HG02973 (cell line): ENCODE data around the gene TBCD.
"Not testable (repeated sequence)": the region's sequence is repeated elsewhere in the genome, so short reads cannot be mapped to it uniquely, and the experiment has no call there.

Source experiments
- ATAC-seq: cut with Tn5 transposase; IDR thresholded peaks from one replicate; pipeline ENCODE4 v1.9.1; 2021; ENCODE audit warnings: moderate library complexity; ENCODE audit not compliant: unreplicated experiment

The TBCD gene

DNA sequence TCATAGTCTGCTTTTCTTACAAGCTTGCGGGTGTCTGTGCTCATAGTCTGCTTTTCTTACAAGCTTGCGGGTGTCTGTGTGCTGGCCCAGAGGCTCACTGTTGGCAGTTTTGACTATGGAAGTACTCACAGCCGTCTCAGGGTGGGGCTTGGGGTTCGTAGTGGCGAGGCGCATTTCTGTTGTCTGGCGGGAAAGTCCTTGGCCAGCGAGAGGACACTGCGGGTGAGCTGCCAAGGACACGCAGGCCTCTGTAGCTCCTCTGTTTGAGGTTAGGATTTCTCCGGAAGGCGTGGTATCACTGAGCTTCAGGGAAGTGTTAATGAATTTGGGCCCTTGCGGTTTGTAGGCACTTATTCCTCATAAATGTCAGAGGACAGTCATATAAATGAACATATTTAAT lies 13.5 kb downstream of the TBCD start:
- ATAC-seq: no peak

- no peak for ATAC-seq
These were observed 15.3 kb downstream of the TBCD start for GRCh38 chr17:82767041-82767754.

DNA sequence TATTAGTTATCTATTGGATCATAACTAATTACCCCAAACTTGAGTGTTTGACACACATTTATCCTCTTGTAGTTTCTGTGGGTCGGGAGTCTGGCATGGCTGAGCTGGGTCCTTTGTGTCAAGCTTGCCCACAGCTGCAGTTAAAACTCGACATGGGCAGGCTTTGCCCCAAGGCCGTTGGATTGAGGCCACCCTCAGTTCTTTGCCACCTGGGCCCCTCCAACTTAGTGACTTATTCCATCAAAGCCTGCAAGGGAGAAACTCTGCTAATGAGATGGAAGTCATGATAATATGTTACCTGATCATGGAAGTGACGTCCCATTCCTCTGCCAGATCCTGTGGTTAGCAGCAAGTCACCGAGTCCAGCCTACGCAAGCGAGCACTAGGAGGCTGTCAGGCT lies 17.2 kb downstream of the TBCD start:
- ATAC-seq: no peak

DNA sequence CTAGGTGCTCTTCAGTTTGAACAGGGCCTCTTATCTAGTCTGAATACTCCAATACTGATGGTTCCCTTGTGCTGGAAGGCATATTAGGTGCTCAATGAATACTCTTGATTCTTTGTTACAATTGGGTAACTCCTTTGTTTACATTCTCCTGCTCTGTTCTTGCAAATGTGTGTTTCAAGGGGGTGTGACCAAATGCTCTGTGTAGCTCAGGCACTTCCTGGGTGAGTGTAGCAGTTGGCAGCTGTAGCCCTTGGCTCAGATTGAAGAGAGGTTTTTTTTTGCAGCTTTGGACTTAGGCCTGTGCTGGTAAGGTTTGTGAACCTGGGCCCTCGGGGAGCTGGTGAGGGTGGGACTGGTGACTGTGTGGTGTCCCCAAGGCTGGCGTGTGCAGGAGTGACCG lies 20.2 kb downstream of the TBCD start:
- no peak for ATAC-seq

- ATAC-seq: not testable (repeated sequence)
These were observed 22.6 kb downstream of the TBCD start for GRCh38 chr17:82774456-82774855.

GRCh38 chr17:82775001-82775823 lies 23.3 kb downstream of the TBCD start:
- no peak for ATAC-seq

DNA sequence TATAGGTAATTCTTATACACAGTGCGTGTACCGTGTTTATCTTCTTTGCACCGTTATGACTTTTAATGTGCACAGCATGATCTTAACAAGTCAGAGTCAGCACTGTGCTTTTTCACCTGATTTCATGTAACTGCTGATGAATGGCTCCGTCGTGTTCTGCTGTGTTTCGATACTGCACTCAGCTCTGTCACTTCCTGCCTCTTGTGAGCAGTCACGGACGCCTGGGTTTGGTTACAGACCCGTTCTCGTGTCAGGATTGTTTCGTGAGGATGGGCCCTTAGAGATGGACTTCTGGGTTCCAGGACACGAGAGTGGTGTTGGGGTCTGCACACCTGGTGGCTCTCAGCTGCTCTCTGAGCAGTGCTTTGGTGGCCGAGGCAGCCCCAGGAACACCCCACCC lies 24.6 kb downstream of the TBCD start:
- ATAC-seq: no peak

GRCh38 chr17:82777778-82778375 lies 26.0 kb downstream of the TBCD start:
- not testable (repeated sequence) for ATAC-seq

DNA sequence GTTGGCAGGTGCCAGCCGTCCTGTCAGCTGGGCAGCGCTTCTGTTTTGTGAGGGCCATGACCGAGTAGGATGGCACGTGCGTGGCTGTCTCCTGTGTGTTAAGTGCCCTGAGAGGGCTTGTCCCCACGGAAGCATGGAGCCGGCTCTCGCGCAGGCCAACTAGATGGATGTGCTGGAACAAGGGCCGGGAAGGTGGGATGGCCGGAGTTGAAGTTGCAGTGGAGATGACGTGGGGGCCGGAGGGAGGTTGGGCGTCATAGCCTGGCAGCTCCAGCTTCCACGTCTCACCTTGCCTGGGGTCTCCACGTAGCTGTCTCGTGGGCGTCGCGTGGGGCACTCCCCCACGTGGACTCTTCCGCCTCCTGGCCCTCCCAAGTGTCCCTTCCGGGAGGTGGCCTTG lies 27.7 kb downstream of the TBCD start:
- ATAC-seq: no peak

- ATAC-seq: no peak
These were observed 28.3 kb downstream of the TBCD start for GRCh38 chr17:82780195-82780594.

DNA sequence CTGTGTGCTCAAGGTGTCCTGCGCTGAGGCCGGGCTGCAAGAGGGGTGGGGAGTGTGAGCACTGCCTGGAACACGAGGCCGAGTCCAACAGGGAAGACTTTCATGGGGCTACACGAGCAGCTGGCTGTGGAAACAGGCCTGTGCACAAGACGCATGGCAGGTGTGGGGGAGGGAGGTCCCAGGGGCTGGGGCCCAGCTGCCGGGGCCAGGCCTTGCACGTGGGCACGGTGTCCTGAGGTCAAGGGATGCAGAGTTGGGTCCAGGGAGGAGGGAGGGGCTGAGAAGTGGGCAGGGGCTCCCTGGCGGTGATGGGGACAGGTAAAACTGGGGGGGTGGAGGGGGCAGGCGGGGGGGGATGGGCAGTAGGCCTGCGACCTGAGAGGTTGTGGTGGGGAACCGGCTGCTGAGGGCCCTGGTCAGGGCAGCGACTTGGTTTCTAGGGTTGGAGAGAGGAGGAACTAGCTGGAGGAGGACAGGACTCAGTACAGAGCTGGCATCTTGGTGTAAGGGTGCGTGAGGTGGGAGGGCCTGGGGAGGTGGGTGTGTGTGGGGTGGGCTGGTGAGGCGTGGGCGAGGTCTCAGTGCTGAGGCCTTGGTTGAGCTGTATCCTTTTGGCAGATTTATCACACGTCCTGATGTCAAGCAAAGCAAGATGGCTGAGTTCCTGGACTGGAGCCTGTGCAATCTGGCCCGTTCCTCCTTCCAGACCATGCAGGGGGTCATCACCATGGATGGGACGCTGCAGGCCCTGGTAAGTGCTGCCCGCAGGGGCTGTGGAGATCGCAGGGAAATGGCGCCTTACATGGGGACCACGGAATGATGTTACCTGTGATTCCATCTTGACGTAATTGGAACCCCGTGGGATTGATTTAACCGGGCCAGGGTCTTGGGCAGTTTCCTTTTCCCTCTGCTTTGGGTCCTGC lies 29.4 kb downstream of the TBCD start:
- ATAC-seq: no peak

DNA sequence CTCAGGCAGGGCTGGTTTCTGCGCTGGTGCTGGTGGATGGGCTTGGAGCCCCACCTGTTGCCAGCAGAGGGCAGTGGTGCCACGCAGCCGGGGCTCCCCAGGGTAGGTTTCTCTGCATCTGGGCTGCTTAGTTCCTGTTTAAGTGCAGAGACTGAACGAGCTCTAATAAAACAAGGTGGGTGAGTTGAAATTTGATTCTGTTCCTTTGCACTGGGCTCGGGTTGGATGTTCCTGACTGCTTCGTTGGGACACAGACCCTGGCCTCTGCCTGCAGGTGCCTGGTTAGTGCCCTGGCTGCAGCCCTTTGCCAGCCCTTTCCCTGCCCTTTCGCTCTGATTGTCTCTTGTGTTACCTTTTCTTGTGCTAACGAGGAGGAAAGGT lies 30.0 kb downstream of the TBCD start:
- no peak for ATAC-seq

GRCh38 chr17:82782657-82783207 lies 30.9 kb downstream of the TBCD start:
- no peak for ATAC-seq

GRCh38 chr17:82783498-82783897 lies 31.6 kb downstream of the TBCD start:
- no peak for ATAC-seq

- not testable (repeated sequence) for ATAC-seq
These were observed 33.7 kb downstream of the TBCD start for GRCh38 chr17:82785581-82785980.

DNA sequence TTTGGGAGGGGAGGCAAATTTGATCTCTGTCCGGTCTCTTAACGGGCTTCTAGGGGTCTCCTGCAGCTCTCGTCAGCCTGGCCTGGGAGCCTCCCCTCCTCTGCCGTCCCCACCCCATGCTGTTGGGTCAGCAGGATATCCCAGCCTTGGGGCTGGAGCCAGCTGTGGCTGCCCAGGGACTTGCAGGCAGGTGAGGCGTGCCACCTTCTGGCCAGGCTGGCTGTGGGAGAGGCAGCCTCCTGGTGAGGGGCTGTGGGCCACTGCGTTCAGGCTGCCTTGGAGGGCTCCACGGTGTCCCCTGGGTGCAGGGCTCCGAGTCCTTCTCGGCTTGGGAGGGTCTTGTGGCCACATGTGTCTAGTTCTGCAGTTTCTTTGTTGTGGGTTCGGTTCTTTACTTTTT lies 34.6 kb downstream of the TBCD start:
- ATAC-seq: no peak

DNA sequence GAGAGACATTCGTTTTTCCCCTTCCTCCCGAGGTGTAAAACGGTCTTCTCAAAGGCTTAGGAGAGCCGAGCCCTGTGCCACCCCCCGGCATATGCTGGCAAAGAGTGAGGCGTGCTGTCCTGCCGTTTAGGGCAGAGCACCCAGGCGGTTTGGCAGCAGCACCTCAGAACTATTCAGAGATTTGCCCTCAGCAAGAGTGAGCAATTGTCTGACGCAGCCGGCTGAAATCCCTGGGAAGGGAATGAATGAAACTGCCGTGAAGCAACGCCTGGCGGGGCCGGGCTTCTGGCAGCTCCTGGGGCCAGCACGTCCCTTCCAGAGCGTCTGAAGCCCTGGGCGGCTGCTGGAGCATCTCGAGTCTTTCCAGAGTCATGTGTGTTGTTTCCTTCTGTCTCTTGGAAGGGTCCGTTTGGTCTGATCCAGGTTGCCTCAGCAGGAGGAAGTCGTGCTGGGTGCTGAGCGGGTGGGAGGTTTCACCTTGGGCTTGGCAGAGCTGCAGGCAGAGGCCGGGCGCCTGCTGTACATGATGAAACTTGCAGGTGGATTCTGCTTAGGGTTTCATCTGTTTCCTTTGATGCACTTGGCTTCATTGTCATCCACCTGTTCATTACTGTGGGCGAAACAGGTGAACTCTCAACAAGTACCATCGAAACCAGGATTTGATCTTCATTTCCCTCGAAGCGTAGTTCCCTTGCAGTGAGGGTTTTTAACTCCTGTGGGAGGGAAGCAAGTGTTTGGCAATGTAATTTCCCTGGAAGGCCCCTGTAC lies 35.4 kb downstream of the TBCD start:
- no peak for ATAC-seq

DNA sequence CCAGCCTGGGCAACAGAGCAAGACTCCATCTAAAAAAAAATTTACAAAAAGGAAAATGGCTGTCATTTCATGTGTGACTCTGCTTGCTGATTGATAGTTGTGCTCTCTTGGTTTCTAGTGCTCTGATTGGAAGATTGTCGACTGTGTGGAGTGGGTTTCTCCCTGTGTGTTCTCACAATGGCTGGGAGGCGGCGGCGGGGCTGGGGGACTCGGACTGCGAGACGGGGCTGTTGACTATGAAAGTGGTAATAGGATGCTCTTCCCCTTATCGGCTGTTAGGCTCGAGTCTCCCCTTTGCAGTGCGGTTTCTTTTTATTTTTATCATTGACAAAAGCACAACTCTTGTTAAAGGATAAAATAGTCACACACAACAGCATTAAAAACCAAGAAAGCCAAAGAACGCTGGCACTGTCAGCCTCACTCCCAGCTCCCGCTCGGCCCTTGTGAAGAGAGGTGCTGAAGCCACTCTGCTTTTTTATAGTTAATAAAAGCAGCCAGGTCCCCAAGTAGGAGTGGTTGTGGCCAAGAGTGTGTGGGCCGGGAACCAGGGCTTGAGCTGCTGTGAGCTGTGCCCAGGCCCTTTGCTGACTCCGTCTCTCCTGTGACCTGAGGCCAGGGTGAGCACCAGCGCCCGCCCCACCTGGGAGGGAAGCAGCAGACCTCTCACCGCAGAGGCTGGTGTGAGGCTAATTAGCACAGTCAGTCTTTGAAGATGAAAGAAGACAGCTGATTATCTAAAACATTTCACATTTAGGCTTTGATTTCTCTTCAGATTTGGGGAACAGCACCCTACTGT lies 36.5 kb downstream of the TBCD start:
- ATAC-seq: no peak

DNA sequence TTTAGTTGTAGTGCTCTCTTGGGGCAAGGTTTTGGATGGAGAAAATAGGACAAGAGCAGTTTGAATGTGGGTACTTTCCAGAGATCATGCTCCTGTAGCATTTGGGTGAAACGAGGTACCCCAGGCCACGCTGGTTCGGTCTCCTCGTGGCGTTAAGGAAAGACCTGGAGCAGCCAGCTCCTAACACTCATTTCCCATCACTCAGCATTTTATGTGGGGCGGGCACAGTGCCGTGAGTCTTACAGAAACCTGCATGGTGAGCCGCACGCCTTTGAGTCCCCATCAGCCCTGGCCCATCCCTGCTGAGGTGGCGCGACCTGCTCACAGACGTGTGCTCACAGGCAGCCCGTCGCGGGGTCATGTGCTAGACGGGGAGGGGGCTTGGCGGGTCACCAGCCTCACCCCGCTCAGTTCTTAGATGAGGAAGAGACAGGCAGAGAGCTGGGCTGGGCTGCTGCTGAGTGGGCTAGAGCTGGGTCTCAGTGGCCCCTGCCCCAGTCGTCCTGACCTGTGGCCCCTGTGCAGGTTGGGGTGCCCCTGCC lies 37.3 kb downstream of the TBCD start:
- no peak for ATAC-seq
